ENCODE measurements around the gene RPS27.
A peak's percentile ranks its signal among the peaks of the same experiment; 100 is the strongest.

Gene RPS27
- 1,036 to 2,082 reads per million in 2 experiments for total RNA-seq

DNA sequence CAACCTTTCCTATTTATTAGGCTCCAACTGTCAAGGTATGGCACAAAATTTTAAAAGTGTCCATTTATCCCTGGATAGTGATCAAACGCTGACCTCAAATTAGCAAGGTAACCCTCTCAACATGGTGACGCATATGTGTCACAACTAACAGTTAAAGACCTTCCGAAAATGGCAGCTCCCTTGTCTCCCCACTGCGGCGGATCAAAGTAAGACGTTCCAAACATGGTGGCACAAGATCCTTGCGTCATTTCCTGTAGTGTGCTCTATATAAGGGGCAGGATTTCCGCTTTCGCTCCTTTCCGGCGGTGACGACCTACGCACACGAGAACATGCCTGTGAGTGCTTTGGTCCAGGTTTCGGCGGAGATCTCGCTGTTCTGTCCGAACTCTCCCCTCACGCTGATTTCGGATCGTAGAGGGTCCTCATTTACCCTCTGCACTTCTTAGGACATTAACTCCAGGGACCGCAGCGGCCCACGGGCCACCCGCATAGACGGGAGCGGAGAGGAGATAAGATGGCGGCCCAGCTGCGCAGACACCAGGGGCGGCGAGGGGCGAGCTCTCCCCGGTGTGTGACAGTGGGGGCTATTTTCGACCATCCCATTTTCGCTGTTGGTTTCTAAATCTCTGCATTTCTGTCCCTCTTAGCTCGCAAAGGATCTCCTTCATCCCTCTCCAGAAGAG is at the start of gene RPS27:
Gene RPS27, plus strand, starts transcription at position 295 of the 683 bp plus-strand sequence. Its CDS starts 35 bp downstream, at position 330.
- peak; percentile 84 for DNase-seq (ENCODE audit: low read depth)

DNA sequence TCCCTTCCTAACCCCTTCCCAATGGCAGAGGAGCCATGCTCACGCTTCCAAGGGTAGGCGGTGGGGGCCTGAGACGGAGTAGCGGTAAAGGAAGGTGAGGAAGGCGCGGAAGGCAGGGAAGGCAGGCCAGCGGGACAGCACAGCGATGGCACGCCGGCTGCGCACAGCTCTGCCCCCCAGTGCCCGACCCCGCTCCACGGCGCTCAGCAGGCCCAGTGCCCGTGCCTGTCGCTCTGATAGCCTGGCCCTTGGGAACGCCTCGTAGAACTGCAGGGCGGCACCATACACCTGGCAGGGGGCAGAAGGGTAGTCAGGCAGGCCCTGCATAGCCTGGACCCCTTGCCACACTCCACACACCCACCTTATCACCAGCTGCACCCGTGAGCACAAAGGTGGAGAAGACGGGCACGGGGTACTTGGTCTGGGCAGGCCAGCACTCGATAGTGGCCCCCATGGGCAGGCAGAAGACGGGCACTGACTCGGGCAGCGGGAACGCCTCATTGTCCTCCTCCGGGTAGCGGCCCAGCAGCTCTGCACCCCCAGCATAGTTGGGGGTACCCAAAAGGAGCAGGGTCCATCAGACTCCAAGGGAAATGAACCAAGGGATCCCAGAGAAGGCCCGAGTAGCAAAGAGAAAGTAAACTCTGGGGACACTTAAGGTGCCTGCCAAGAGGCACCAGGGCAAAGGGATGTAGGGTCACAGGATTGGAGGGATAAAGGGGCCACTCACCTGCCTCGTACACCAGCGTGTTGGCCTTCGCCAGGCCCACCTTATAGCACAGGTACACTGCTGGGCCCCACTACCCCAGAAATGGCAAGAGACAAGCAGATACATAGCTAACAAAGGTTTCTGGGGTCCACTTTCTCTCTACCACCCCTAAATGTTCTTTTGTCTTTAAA is 48.5 kb upstream of the RPS27 start:
- DNase-seq (ENCODE audit: low read depth), result no peak

DNA sequence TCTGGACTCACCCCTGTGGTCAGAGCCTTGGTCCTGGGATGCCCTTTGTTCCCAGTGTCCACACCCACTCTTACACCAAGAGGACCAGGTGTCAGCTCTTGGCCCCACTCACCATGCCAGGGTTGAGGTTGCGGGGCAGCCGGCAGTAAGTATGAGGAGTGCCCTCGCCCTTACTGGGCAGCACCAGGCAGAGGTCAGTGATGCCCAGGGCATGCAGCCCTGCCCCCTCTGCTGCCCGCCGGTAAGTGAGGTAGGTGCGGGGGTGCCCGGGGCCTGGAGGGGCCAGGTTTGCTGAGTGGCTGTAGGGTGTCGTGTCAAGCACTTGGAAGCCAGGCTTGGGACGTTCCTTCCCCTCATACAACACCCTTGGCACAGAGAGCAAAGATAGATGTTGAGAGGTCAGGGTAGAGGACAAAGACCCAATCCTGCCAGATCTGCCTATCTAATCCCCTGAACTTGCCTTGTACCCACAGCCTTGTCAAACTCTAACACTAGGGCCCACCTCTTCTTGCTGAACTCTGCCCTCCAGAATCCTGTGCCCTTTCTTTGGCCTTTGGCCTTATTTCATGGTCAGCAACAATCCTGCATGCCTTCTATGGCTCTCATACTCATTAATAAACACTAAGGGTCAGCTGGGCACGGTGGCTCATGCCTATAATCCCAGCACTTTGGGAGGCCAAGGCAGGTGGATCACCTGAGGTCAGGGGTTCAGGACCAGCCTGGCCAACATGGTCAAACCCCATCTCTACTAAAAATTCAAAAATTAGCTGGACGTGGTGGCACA is 47.6 kb upstream of the RPS27 start:
- DNase-seq (ENCODE audit: low read depth), result no peak

DNA sequence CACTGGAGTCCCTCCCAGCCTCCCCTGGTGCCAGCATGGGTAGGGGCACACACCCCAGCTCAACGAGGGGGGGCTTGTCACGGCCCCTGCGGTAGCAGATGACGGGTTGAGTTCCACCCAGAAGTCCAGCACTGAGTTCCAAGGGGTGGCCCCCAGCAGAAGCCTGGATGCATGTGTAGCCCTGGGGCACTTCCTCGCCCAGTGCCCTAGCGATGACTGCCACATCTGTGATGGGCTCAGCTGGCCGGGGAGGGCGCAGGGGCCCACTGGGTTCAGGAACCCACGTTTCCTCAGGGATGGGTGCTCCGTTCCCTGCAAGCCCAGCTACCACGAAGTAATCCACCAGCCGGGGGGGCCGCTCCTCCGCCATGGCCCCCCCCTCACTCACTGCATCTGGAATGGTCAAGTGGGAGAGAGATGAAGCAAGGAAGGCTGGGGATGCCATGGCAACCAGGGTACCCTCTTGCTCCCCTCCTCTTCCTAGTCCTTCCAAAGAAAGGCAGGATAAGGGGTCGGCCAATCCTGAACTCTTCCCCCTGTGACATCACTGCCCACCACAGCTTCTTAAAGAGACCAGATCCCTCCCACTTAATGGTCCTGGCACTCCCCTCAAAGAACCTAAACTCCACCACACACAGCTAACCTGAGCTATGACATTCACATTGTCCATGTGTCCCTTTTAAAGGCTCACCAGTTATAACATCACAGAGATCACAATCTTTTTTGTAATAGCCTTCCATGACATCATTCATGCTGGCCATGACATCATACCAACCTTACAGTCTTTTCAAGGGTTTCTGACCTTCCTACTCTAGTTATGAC is 46.3 kb upstream of the RPS27 start:
- DNase-seq (ENCODE audit: low read depth), result no peak

DNA sequence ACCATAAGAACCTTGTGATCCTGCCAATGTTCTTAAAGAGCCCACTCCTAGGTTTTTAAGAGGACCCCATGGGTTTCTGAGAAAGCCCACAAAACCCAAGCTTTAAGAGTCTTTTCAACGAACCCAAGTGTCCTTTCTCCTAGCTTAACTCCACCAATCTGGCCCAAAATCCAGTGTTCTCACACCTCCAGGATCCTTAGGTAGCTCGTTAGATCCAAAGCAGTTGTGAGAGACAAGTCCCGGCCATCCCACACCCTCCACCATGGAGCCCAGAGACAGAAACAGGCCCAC is 45.8 kb upstream of the RPS27 start:
- no peak for DNase-seq (ENCODE audit: low read depth)

DNA sequence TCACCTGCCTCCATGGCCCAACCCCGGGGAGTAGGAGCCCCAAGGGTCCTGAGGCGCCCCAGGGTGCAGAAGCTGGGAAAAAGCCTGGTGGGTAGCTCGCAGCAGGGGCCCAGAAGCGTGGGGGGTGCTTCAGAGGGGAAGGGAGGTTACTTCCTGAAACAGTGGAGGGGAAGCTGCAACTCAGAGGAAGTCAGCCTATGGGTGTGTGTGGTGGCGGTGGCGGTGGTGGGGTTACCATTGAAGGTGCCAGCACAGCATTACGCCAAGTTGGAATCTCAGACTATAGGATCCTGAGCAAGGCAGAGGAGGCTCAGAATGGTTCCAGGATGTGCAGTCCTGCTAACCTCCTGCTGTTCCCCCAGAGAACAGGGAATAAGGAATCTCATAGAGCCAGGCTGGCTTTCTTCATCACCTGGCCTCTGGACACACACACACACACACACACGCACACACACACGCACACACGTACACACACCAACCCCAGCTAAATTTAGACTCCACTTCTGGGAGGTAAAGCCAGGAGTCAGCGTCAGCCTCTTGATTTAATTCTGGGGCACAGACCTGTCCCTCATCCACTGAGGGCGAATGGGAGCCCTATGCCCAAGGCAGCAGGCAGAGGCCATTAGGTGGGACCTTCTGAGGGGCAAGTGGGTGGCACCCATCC is 45.3 kb upstream of the RPS27 start:
- peak; percentile 70 for DNase-seq (ENCODE audit: low read depth)

DNA sequence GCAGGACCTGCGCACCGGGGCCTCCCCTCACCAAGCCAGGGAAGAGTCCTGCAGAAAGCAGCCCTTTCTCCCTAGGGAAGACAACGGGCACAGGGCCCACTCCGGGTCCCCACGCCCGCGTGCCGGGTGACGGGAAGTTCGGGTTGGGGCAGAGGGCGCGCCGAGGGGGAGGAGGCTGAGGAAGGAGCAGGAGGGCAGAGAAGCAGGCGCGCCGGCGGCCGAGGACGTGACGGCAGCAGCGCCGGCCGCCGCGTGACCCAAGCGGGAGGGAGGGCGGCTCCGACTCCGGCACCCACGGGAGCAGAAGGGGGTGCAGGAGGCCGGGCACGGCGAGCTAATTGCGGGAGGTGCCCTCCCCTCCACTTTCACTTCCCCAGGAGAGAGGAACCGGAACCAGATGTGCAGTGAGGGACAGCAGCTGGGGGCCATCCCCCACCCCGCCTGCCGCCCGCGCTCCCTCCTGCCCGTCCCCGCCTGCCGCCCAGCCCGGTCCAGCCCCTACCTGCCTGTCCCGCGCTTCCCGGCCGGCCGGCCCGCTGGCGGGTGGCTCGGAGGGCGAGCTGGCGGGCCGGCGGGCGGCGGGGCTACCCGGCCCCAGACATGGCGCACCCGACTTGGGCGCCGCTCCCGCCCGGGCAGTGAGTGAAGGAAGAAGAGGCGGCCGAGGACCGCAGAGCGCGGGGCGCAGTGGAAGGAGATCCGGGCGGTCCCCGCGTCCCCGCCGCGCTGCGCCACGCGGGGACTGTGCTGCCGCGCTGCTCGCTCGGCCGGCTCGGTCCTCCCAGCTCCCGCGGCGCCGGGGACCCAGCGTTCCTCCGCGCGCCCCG is 44.6 kb upstream of the RPS27 start:
- DNase-seq (ENCODE audit: low read depth), result peak; percentile 63

DNA sequence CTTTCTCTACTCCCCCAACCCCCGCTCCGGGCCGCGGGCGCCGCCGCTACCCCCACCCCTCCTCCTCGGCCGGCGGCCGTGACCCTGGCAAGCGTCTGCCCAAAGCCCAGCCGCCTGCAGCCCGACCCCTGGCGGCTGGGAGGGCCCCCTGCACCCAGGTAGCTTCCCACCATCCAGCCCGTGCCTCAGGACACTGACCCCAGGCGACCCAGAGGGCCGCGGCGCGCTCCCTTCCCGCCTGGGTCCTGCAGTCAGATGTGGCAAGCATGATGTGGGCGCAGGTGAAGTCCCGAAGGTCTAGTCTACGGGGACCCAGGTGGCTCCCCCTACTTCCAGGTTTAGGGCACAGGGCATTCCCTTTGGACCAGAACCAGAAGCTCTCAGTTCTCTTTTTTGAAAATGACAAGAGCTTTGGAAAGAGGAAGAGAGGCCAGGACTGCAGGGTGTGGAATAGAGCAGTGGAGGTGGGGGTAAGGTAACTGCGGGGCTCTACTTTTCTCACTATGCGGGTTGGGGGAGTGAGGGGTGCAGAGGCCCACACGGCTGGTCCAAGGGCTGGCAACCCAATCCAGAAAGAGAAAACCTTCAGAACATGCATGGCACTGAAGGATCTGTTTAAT is 43.8 kb upstream of the RPS27 start, which contains the start of gene DENND4B:
Gene DENND4B, minus strand, starts transcription at position 97 of the 620 bp plus-strand sequence. CDS start 2,344 bp downstream, outside the sequence.
- DNase-seq (ENCODE audit: low read depth), result peak; percentile 58

DNA sequence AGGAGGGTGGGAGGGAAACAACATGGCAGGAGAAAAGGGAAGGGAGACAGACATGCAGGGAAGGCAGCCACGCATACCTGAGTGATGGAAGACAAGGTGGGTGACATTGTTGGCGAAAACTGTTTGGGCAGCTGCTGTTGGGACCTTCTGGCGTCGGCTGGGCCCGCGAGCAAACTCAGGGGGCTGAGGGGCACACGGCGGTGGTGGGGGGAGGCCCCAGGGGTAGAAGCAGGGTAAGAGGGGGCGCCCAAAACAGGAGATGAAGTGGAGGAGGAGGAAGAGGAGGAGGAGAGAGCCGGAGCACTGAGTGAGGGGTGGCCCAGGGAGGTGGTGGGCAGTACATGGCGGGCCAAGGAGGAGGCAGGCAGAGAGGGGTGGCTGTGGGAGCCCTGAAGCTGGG is 39.4 kb upstream of the RPS27 start:
- DNase-seq (ENCODE audit: low read depth), result no peak

DNA sequence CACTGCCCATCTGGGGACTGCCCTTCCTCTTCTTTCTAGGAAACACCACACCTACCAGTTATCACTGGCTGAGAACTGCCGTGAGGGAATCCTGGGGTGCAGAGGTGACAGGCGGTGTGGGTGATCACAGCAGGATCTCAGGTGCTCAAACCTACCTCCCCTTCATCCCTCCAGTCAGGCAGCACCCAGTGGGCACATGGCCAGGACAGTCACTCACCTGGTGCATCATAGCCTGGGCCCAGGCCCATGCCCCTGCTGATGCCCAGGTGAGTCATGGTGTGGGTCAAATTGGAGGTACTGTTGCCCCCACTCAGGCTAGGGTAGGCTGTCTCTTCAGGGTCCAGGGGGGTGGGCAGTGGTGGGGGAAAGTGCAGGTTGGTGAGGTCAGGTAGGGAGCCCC is 38.8 kb upstream of the RPS27 start:
- DNase-seq (ENCODE audit: low read depth), result no peak

DNA sequence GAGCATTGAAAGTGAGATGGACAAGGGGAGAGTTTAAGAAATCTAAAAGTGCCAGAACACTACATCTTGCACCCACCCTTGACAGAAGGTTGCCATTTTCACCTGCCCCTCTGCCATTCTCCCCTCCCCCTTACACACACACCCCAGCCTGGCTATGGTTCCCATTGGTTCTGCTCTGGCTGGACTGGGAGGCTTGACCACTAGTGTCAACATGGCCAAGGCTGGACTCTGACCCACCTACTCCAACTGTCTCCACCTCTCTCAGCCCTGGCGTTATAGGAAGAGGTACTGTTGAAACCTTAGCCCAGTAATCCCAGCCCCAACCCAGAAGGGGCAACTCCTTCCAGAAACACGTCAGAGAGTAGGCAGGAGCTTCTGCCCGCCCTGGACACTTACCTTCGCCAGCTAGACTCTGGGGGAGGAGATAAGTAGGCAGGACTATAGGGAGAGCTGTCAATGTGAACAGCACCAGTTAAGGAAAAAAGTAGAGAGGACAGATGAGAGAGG is 36.6 kb upstream of the RPS27 start:
- no peak for DNase-seq (ENCODE audit: low read depth)

DNA sequence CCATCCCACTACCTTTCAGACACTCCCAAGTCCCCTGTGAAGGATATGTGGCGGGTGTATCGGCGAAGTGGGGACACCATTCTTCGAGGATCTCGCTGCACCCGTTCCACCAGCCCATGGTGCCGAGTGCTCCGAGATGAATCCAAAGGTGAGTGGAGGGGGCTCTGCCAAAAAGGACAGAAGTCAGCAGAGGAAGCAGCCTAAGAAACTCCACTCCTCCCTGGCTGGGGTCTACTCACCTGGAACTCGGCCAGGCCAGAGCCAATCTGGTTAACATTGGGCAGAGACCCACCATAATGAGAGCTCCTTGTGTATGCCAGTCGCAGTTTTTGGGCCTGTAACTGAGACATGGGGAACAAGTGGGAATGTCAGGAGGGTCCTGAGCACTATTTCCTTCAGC is 35.7 kb upstream of the RPS27 start:
- no peak for DNase-seq (ENCODE audit: low read depth)

DNA sequence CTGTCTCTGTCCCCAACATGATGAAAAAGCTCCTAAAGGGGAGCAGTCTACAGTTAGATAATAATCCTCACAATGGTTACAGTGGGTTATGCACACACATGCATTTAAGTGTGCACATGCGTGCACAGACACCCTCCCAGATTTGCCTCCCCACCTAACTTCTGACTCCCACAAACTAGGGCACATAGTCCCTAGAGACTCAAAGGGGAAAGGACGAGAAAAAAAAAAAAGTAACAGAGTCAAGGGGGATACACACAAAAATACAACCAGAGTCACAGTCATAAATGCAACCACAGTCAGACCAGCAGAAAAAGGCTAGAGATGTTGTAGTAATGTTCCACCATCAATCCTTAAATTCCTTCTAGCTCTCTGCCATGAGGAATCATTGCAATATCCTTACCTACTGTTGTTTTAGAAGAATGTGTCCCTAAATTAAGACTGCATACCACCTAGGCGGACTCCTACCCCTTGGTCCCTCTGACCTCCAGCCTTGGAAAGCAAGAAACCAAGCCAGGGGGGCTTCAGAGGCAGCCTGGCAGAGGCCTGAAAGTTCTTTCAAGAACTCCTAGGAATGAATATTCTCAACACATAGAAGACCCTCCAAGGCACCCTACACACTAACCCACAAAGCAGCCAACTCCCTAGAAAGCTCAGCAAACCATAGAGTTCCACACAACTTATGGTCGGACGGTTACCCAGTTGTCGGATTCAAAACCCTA is 33.4 kb upstream of the RPS27 start:
- DNase-seq (ENCODE audit: low read depth), result no peak

DNA sequence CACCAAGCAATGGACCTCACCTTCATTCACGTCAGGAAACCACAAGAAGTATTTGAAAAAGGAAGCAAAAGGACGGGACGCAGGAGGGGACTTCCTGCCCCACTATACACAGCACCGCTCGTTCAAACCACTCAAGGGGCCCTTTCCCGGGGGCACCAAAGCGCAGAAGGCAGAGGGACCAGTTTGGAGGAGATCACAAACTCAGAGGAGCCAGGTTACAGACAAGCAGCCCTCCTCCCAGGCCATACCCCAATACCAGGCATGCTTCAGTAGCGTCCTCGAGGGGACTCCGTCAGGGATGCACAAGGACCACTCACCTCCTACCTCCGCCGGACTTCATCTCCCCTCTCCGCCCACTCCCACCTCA is 32.8 kb upstream of the RPS27 start:
- no peak for DNase-seq (ENCODE audit: low read depth)

DNA sequence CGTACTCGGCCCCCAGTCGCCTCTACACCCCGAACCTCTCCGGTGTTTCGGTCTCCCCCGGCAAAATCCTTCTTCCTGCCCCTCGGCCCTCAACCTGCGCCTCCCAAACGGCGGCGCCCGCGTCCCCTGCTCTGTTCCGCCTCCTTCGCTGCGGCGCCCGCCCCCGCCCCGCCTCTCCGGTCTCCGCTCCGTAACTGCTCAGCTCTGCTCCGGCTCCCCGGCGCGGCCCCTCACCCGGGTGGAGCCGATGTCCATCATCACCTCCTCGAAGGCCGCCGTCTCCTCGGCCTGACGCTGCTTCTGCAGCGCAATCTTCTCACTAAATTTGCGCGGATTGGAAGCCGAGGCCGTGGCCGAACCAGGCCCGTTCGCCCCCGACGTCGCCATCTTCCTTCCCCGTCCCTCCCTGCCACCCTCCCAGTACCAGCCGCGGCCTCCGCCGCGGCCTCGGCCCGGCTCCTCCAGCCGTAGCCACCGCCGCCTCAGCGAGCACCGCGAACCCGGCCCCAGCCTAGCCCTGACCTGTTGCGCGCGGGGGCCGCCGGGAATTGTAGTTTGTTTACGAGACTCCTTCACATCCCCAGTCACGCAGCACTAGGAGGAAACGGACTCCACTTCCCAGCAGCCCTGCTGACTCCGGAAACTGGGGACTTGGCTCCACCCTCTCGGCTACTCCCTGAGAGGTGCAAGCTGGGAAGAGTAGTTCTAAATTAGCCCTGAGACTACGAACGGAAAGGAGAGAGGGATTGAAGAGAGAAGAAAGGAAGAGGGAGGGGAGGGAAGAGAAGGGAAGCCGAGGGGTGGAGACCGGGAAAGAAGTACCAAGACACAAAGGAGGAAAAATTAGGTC is 32.2 kb upstream of the RPS27 start, which contains the start of gene CRTC2:
Gene CRTC2, minus strand, starts transcription at position 502 of the 850 bp plus-strand sequence. Its CDS starts 115 bp downstream, at position 387.
- peak; percentile 97 for DNase-seq (ENCODE audit: low read depth)

DNA sequence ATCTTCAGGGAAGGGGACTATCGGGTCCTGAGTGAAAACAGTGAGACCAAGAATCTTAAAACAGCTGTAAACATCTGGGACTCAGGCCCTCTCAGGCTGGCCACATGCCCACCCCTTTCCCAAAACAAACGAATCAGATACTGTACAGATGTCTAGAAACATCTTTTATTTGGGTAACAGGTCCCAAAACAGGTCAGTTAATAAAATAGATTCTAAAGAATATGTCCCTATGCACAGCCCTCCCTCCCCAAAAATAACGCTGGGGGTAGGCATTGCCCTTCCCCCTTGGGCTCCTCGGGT is 31.7 kb upstream of the RPS27 start:
- no peak for DNase-seq (ENCODE audit: low read depth)

DNA sequence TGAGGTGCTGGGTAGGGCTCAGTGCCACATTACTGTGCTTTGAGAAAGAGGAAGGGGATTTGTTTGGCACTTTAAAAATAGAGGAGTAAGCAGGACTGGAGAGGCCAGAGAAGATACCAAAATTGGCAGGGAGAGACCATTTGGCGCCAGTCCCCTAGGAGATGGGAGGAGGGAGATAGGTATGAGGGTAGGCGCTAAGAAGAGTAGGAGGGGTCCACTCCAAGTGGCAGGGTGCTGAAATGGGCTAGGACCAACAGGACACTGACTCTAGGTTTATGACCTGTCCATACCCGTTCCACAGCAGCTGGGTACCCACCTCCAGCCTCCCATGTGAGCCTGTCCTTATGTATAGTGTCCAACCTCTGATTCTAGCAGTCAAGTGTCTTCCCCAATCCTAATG is 31.1 kb upstream of the RPS27 start:
- DNase-seq (ENCODE audit: low read depth), result no peak

DNA sequence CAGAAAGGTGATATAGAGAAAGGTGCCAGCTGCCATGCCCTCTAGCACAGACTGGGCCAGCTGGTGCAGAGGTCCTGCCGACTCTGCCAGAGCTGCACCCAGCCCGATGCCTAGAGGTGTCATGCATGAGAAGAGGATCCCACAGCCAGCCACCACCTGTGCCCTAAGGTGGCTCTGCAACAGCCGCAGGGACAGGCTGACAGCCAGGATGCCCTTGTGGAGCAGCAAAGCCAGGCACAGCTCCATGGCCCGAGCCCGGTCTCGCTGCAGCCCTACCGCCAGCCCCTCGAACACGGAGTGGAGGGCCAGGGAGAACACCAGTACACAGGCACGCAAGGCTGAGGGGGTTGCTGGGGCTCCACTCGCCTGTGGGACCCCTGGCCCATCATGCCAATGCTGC is 30.4 kb upstream of the RPS27 start:
- no peak for DNase-seq (ENCODE audit: low read depth)

Data from T follicular helper cell (primary cell).